Measurements from ENCODE around the gene RAB6B.

The RAB6B gene

GRCh38 chr3:133834621-133835417 is 60.9 kb downstream of the RAB6B start:
- no peak for DNase-seq

GRCh38 chr3:133833880-133834620 is 61.6 kb downstream of the RAB6B start:
- no peak for DNase-seq

DNA sequence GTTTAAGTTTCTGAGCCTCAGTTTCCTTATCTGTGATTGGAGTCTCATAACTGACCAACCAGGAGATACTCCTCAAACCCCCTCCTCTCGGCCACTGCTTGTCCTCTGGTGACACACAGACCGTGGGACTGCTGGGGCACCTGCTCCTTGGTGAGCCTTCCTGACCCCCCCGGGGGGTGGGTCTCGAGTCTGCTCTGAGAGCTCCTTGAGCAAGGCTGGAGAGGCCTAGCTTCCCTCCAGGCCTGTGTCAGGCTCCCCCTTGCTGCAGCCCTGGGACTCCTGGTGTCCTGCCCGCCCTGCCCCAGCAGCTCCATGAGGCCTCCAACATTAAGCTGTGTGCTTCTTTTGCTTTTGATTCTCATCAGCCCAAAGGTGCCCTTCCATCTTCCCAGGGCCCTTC is 62.4 kb downstream of the RAB6B start:
- no peak for DNase-seq

DNA sequence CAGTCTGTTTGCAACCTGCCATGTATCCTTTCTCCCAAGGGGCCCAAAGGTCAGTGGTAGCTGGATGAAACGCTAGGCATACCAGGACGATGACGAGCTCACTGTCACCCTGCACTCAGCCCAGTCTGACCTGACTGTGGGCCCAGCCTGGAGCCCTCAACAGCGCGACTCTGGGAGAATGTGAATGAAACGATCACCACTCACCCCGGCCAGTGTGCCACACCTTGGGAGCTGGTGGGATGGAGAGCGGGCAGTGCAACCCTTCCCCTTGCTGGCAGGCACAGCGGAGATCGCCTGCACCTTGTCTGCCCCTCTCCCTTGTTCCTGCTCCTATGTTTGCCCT is 62.9 kb downstream of the RAB6B start:
- no peak for DNase-seq

DNA sequence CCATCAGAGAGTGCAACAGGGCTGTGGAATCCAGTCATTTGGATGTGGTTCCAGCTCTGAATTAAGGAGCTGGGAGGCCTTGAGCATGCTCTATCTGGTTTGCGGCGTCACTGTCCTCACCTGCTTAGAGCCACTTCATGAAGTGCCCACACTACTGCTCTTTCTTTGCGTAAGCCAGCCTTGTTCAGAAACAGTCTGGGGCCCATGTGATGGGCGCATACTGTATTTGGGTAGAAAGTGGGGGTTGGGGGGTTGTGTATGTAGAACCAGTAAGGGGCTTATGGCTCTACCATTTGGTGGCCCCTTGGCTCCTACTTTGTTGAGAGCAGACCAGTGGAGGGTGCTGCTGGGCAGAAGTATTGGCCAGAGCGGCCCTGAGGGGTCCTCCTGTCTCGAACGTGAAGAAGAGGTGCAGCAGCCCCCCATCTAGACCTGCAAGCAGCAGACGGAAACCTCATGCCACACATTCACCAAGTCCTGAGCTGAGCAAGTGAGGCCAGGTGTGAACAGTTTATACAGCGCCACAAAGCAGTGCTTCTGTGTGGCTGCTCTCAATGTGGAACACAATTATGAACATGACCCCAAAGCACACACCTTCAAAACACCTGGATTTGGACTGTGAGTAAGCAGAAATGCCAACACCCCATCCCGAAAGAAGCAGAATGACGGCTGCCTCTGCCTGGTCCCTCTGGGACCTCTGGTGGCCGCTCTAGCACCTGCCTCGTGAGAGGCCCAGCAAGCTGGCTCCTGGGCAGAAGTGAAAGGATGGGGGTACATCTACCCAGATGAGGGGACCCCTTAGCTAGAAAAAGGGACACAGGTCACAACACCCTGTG is 63.5 kb downstream of the RAB6B start:
- DNase-seq = no peak

GRCh38 chr3:133830071-133830470 is 65.6 kb downstream of the RAB6B start:
- no peak for DNase-seq

GRCh38 chr3:133829310-133829707 is 66.4 kb downstream of the RAB6B start:
- no peak for DNase-seq

DNA sequence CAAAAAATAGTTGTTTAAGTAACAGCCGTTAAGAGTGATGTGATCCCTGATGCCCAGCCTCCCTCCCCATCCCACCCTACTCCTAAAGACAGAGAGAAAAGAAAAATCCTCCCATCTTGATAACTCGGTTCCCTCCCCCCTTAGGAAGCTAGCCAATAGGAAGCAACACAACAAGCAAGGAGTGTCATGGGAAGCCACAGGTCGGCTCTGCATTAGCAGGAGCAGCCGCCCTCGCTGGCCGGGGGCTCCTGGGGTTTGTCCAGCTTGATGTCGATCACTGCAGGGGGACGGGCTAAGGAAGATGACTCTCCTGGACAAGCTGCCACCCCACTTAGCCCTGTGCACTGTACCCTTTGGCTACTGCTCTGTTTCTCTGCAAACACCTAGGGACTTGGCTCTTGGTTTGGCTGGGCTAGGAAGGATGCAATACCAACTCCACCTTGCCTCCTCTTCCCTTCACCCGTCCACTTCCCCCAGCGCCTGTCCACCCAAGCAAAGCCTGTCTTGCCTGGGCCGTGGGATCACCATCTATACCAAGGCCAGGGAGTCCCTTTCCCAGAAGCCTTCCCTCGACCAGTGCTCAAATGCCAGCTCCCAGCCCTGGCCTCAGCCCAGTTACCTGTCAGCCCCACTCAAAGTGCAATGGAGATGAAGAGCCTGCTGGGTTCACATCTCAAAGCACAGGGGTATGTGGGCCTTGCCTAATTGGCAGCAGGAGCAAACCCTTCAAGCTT is 66.9 kb downstream of the RAB6B start:
- no peak for DNase-seq

DNA sequence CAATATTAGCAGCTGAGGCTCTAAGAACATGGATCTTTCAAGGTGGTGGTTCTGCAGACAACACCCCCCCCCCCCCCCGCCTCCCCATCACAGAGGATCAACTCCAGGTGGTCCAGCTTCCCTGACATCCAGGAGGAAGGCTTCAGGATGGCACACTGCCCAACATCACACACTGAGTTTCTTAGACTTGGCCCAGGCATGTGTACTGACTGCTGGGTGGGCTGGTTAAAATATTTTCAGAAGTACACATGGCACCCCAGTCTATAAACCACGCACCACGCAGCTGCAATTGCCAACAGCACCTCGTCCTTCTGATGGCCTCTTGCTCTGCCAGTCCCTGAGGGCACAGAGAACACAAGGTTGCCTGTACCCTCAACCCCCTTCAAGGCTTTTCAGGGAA is 68.0 kb downstream of the RAB6B start:
- no peak for DNase-seq

- no peak for DNase-seq
Observed at GRCh38 chr3:133827136-133827535, 68.5 kb downstream of the RAB6B start.

GRCh38 chr3:133825969-133826727 is 69.5 kb downstream of the RAB6B start:
- no peak for DNase-seq

GRCh38 chr3:133824961-133825485 is 70.7 kb downstream of the RAB6B start:
- DNase-seq = no peak

DNA sequence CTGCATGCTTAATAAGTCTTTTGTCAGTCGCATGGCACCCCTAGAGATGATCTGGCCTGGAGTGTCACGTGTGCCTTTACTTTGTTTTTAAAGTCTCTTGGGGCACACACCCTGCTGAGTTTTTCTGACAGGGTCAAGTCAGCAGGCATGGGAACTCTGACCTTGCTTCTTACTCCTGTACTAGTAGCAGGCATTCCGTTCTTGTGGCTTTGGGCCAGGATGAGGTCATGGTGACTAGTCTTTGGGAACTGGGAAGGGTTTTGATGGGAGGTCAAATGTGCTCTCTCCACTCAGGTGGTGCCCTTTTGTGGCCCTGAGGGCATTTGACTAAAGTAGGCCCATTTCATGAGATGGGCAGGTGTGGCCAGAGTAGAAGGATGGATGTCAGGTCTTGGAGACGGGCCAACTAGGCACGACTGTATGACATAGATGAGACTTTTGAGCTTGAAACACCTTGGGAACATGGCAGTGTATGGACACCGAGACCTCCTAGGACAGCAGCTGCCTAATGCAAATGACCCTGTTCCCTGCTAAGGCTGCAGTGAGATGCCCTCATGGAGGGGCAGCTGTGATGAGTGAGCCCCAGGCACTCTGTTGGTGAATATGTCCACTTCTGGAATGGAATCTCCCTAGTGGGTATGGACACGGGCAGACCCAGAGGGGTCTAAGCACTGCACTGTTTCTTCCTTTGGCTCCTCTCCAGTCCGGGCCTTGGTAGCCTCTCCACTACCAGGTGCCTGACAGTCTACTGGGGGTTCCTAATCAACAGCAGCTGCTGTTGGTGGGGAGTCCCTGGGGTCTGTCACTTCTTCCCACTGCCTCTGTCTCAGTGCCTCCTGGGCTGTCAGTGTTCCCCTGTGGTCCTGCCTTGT is 73.7 kb downstream of the RAB6B start:
- DNase-seq = peak in 1 of 2 experiments; percentile 5

DNA sequence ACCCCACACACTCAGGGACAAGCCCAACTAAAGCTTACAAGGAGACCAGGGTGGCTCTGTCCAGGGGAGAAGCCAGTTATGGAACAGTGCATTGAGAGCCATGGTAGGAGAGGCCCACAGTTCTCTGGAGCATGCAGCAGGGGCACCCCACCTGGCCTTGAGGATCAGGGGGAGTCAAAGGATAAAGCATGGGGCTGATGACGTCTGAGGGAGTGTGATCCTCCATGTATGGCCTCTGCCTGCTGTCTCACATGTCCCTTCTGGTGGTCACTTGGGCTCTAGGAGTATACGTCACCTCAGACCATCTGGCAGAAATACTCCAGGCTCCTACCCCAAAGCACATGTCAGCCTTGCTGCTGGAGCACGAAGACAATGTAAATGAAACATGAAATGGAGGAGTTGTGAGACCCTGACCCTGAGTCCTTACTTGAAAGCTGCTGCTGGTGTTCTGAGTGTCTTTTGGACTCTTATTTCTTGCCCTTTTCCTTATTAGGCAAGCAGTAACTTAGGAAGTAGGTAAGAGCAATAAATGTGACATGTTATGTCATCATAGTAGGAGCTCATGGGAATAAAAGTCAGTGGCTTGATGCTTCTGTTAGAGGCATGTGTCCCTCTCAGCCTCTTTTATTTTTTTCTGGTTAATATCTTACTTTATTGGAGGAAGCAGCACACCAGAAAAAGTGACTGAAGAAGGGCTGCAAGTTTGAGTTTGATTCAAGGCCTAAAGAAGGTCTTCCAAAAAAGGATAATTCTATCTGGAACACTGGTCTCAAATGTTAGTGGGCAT is 74.6 kb downstream of the RAB6B start:
- no peak for DNase-seq

DNA sequence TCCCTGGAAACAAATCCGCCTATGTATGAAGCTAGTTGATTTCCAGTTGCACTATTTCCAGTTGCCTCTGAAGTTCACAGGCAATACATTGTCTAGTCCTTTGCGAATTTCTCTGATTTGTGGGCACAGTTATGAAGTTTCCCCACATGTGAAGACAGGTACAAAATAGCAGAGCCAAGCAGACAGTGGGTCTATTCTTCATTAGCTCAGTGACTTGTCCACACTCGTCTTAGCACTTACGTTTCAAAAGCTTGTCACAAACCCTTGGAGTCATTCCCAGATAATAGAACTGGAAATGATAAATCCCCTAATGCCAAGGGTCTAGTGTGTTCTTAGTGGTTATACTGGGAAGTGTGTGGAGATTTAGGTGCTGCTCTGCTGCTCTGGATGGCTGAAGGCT is 75.6 kb downstream of the RAB6B start:
- no peak for DNase-seq

DNA sequence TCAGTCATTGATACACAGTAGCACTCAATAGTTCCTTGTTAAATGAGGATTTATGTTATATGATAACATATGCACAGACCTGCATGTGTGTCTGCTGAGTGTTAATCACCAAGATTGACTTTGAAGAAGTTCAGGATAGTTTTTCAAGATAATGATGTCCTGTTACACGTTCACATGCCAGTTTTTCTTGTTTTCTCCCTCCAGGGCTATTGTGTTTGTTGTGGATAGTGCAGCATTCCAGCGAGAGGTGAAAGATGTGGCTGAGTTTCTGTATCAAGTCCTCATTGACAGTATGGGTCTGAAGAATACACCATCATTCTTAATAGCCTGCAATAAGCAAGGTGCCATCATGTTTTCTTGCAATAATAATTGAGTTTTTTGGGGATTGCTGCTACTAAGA is 80.3 kb downstream of the RAB6B start:
- DNase-seq = no peak

DNA sequence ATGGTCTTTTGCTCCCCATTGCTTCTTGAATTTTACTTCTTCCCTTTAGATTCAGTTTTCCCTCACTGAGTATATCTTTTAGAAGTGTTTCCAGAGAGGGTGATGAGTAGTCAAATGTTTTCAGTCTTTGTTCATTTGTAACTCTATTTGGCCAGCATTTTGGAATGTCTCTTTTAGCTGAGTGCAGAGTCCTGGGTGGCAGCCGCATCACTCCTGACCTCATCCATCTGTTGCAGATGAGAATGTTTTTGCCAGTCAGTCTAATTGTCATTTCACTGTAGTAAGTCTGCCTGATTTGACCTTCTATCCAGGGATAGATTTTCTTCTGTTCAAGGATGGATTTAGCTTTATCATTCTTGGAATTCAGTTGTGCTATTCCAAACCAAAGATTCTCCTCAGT is 82.8 kb downstream of the RAB6B start:
- no peak for DNase-seq

GRCh38 chr3:133805702-133806475 is 89.8 kb downstream of the RAB6B start, which contains the start of gene SRPRB:
Gene SRPRB, plus strand, starts transcription at chr3:133805815. Its CDS starts 34 bp downstream, at chr3:133805849.
- DNase-seq = peak; percentile 95 to 96

DNA sequence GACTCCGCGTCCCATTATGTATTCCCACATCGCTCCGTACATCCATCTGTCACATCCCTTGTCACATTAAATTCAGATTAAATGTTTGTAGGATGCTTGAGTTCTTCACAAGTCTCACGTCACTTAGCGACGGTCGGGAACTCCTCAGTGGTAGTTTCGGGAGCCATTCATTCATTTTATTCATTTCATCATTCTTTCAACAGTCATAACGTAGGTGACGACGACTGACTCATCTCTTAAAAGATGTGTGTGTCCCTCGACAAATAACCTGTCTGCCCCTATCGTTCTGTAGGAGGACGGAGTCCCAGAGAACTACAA is 90.3 kb downstream of the RAB6B start:
- DNase-seq = no peak
